Peyer's patch (tissue), 4 donors: Measurements from ENCODE around the gene GGA3.

Experiments
- POLR2A ChIP-seq, 2 donors: fragments of 450-650 bp; IDR thresholded peaks; one replicate each; pipeline ENCODE4 v1.5.1; 2017; ENCODE audit warnings: antibody characterized with exemption in 2 of 2, mild to moderate bottlenecking in 2 of 2, moderate library complexity in 2 of 2
- TF ChIP-seq, protein P1 (sequence below), 6 experiments: fragments of 450-650 bp in 4 of 6; fragments of 200-600 bp in 2 of 6; sonication (generic) in 1 of 6; IDR thresholded peaks; one replicate each; pipeline ENCODE4 v1.5.1; 2017 to 2019; ENCODE audit warnings: antibody characterized with exemption in 6 of 6, mild to moderate bottlenecking in 3 of 6, moderate library complexity in 1 of 6

DNA sequence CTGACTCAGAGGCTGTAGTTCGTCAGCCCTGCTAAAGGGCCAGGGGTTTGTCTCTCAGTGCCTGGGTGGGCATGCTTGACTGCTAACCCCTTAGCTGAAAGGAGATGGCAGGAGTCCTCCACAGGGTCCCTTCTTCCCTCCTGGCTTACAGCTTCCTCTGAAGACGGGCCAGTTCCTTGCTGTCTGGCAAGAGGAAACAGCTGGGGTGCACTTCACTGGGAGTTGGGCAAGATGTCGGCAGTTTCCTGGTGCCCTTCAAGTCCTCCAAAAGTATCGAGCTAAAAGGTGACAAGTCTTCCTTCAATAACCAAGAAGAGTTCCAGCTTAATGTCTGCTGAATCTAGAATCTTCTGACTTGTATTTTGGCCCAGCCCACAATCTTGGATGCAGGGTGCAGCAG lies 32.6 kb downstream of the GGA3 start:
- TF ChIP-seq, protein P1, sequence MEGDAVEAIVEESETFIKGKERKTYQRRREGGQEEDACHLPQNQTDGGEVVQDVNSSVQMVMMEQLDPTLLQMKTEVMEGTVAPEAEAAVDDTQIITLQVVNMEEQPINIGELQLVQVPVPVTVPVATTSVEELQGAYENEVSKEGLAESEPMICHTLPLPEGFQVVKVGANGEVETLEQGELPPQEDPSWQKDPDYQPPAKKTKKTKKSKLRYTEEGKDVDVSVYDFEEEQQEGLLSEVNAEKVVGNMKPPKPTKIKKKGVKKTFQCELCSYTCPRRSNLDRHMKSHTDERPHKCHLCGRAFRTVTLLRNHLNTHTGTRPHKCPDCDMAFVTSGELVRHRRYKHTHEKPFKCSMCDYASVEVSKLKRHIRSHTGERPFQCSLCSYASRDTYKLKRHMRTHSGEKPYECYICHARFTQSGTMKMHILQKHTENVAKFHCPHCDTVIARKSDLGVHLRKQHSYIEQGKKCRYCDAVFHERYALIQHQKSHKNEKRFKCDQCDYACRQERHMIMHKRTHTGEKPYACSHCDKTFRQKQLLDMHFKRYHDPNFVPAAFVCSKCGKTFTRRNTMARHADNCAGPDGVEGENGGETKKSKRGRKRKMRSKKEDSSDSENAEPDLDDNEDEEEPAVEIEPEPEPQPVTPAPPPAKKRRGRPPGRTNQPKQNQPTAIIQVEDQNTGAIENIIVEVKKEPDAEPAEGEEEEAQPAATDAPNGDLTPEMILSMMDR (IDR thresholded peaks at IDR 0.05): no peak
- no peak for TF ChIP-seq POLR2A (IDR thresholded peaks at IDR 0.05)
